Right forelimb (tissue), 1 donor: ENCODE data around the gene CHDH.

Experiments used
- DNase-seq: peaks from one replicate; pipeline ENCODE4 v3.0.0-alpha.2; 2018

CHDH gene

GRCh38 chr3:53846851-53847155, 584 bp upstream of the CHDH start:
- DNase-seq, result no peak

- no peak for DNase-seq
Observed at GRCh38 chr3:53845881-53846133, 412 bp downstream of the CHDH start.

GRCh38 chr3:53845103-53845880, 927 bp downstream of the CHDH start:
- peak; percentile 81 for DNase-seq

GRCh38 chr3:53844262-53845102, 1.7 kb downstream of the CHDH start:
- no peak for DNase-seq

- no peak for DNase-seq
Observed at GRCh38 chr3:53843195-53844177, 2.7 kb downstream of the CHDH start.

GRCh38 chr3:53842436-53843194, 3.6 kb downstream of the CHDH start:
- no peak for DNase-seq

GRCh38 chr3:53841296-53841695, 4.9 kb downstream of the CHDH start:
- DNase-seq, result no peak

- no peak for DNase-seq
Observed at GRCh38 chr3:53837331-53837730, 8.9 kb downstream of the CHDH start.

- DNase-seq, result no peak
Observed at GRCh38 chr3:53836084-53836872, 9.9 kb downstream of the CHDH start.

GRCh38 chr3:53835257-53835656, 11.0 kb downstream of the CHDH start:
- DNase-seq, result no peak

GRCh38 chr3:53834429-53835095, 11.7 kb downstream of the CHDH start:
- peak; percentile 24 for DNase-seq

- peak; percentile 32 for DNase-seq
Observed at GRCh38 chr3:53833700-53834099, 12.5 kb downstream of the CHDH start.

- DNase-seq, result peak; percentile 19
Observed at GRCh38 chr3:53833053-53833645, 13.1 kb downstream of the CHDH start.

- no peak for DNase-seq
Observed at GRCh38 chr3:53830944-53831343, 15.3 kb downstream of the CHDH start.

GRCh38 chr3:53829605-53830004, 16.6 kb downstream of the CHDH start:
- no peak for DNase-seq

GRCh38 chr3:53828581-53828980, 17.6 kb downstream of the CHDH start:
- no peak for DNase-seq

GRCh38 chr3:53826048-53826447, 20.2 kb downstream of the CHDH start:
- DNase-seq, result no peak

GRCh38 chr3:53824795-53825194, 21.4 kb downstream of the CHDH start:
- peak; percentile 13 for DNase-seq

- DNase-seq, result peak; percentile 22
Observed at GRCh38 chr3:53823956-53824657, 22.1 kb downstream of the CHDH start.
